ENCODE results near the gene DDX31.

Gene DDX31

DNA sequence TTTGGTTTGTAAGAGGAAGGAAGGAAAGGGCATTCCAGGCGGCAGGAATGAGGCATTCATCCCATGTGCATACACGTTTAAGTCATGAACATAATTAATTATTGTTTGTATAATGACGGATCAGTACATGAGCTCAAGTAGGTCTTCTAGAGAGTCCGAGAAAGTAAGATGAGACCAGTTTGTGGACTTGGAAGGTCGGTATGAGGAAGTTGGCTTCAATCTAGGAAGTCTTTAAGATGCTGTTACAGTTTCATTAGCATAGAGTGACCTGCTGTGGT, 2.6 kb upstream of the DDX31 start:
- DNase-seq (ENCODE audit: low spot score) = no peak

GRCh38 chr9:132671620-132672412, 2.0 kb upstream of the DDX31 start:
- DNase-seq (ENCODE audit: low spot score) = peak; percentile 23

DNA sequence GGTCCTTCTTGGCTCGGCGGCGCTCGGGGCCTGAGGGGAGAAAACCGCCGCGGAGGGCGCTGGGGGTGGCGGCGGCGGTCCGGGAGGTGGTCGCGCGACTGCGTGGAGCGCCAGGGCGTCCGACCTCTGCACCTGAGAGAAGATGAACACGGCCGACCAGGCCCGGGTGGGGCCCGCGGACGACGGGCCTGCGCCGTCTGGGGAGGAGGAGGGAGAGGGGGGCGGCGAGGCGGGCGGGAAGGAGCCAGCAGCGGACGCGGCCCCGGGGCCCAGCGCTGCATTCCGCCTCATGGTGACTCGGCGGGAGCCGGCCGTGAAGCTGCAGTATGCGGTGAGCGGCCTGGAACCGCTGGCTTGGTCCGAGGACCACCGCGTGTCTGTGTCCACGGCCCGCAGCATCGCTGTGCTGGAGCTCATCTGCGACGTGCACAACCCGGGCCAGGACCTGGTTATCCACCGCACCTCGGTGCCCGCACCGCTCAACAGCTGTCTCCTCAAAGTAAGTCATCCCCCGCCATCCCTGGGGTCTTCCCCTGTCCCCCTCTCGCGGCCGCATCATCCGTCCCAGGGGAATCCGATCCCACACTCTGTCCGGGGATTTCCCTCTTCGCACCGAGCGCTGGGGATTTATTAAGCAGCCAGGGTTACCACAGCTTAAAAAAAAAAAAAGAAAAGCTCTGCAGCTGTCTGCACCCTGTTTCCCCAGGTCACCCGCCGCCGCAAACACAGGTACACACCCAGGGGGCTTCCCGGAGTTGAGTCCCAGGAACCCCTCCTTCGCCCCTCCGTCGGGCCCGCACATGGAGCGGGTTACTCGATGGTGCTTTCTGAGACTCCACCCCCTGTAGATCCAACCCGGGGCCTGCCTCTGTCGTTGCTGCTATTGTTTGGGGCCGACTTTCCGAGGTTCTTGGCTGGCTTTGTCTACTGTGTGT, 941 bp upstream of the DDX31 start, which contains the start of gene GTF3C4:
Gene GTF3C4 (plus strand): TSS at position 8 of the 935 bp plus-strand sequence. CDS start 135 bp downstream, at position 143.
- DNase-seq (ENCODE audit: low spot score) = peak; percentile 30

DNA sequence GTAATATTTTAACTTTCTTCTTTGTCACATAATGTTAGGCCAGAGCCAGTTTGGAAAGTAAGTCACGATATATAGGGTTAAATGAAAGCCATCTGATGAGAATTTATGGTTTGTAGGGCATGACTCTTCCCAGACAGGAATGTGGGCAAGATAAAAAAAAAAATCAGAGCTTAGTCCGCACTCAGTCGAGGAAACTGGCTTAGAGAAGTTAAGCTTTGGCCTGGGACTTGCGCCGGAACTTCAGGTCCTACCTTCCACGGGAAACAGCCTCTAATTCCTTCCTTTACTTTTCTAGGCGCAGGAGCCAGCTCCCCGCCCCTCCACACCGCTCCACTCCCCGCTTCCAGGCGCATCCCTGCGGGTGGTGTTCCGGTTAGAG, 475 bp downstream of the DDX31 start:
- no peak for DNase-seq (ENCODE audit: low spot score)

DNA sequence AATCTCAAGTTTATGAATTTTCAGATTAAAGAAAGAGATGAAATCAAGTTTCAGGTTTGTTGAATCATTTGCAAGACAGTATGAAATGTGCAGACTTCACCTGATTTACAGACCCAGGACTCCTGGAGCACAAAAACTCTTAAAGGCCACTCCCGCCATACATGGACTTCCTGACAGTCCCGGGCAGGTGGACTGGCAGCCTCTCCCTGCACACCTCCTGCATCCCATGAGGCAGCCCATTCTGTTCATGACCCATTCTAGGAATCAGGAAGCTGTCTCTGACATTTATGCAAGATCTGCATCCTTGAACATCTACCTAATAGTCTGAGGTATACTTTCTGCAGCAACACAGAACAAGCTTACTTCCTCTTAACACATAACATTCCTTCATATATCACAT, 5.9 kb downstream of the DDX31 start:
- no peak for DNase-seq (ENCODE audit: low spot score)

DNA sequence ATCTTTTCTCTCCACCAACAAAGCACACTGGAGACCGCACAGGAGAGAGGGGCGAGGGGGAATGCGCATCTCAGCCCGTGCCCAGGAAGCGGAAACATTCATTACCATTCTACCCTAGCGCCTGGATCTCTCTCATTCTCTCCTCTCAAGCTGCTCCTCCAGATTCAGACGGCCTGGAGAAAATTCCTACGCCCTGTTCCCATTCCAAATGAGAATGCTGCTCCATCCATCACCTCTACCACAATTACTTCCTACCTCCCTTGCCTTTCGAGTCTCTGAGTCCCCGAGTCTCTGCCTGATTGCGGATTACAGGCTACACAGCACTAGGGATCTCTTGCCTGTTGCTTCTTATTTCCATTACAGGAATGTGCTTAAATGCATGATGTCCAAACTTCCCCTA, 6.7 kb downstream of the DDX31 start:
- no peak for DNase-seq (ENCODE audit: low spot score)

DNA sequence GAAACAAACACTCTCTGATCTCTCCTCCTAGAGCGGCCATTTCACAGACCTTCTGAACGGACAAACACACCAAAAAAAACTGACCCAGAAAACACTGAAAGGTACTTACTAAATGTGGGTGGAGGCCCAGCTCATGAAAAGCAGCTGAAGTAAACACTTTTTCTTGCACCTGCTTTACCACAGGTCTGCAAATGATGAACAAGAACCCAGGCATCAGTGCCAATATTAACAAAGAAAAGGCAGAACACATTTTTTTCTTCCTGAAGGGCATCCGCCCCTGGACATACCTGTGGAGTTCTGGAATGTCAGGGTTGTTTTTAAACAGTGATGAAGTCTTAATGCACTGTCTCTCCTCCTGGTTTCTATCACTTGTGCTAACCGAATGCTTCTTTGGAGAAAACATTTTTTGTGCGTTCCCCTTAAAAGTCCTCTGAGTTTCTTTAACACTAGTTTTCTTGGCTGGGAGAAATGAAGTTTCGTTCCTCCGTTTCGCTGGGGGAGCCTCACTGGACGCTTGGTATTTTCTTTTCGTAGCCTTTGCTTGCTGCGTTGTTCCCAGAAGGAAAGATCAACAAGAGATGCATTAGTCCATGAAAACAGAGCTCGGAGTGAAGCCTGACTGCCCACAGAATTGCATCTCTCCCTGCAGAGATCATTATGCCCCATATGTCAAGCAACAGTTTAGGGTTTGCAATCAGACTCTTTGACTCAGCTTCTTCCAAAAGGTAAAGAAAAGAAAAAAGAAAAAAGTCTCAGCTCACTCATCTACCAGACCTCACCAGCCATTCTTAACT, 7.4 kb downstream of the DDX31 start:
- DNase-seq (ENCODE audit: low spot score) = no peak

DNA sequence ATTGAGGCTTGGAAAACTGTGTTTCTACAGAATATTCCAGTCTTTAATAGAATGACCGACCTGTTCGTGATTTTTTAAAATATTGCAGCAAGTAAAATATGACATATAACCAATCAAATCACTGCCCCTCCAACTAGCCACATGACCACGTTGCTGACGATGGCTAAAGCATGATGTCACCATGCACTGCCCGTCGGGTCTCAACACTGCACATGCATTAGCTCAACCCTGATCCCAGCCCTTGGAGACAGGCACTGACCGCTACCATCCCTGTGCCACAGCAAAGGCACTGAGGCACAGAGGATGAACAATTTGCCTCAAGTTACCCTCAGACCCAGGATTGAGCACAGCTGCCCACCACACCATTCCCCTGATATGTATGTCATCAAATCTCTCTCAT, 13.5 kb downstream of the DDX31 start:
- no peak for DNase-seq (ENCODE audit: low spot score)

DNA sequence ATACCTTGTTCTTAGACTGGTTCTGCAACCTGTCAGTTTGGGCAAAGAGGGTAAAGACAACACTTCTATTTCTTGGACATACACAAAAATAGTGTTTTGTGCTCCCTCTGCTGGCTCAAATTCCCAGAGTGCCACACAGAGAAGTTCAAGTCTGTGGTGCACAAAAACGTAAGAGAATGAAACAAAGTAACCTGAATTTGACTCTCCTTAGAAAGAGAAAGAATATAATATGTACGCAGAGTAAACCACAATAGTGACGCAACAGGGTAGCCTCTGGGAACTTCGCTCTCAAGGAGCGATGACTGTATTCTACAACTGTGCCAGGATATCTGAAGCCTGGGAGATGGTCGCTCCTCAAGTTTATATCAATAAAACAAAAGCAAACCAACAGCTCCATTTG, 18.5 kb downstream of the DDX31 start:
- no peak for DNase-seq (ENCODE audit: low spot score)

- no peak for DNase-seq (ENCODE audit: low spot score)
These were observed 21.1 kb downstream of the DDX31 start for GRCh38 chr9:132648685-132649084.

DNA sequence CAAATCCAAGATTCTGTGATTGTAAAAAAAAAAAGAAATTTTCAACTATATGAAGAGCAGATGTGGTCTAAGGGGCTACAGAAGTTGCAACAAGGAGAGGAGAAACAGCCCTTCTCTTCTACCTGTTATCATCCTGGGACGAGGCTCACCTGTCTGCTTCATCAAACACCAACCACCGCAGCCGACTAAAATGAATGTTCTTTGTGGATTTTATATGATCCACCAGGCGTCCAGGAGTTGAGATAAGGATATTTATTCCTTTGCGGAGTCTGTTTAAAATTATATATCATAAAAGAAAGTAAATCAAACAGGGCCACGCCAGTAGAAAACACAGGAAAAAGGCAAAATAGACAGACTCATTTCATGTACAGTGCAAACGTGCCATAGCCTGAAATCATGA, 21.5 kb downstream of the DDX31 start:
- no peak for DNase-seq (ENCODE audit: low spot score)

GRCh38 chr9:132647806-132648205, 22.0 kb downstream of the DDX31 start:
- DNase-seq (ENCODE audit: low spot score) = no peak

DNA sequence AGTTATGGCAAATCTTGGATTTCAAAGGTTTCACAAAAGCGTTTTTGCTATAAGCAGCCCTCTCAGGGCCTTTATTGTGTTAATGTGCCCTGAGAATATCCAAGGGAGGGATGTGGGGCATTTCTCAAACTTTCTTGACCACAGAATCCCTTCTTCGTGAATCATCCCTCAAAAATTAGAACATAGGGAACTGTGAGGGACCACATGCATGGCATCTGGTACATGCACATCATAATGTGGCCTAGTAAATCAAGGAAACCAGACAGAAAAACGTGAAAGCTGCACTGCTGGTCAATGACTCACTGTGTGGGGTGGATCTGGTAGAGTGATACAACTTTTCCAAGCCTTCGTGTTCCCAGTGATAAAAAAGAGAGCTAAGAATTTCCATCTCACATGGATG, 22.4 kb downstream of the DDX31 start:
- no peak for DNase-seq (ENCODE audit: low spot score)

DNA sequence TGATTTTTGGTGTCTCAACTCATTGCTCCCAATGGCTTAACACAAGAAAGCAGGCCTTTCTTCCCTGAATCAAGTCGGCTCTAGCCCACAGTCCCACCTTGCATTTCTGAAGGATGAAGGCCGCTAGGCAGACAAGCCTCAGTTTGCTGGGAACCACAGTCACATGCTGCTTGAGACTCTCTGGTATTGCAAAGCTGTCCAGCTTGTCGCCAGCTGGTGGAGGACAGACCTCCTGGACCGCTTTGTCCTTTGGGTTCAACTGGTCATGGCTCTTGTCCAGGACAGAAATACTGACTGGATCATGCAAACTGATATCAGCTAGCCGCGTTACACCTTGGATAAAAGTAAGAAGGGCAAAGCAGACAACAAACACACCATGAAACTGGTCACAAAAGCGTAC, 23.1 kb downstream of the DDX31 start:
- no peak for DNase-seq (ENCODE audit: low spot score)

GRCh38 chr9:132645711-132646110, 24.1 kb downstream of the DDX31 start:
- no peak for DNase-seq (ENCODE audit: low spot score)

GRCh38 chr9:132645306-132645705, 24.5 kb downstream of the DDX31 start:
- no peak for DNase-seq (ENCODE audit: low spot score)

DNA sequence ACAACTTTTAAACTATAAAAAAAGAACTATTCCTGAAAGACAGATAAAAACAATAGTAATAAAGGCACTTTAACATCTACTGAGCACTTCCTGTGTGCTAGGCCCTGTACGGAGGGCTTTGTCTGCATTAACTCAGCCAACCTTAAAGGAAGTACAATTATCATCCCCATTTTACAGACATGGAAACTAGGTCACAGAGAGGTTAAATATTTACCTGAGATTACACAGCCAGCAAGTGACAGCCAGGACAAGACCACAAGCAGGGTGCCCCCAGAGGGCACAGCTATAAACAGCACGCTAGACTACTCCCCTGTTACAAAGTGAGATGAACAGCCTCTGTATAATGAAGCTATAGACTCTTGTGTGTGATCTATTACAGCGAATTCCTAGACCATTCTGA, 25.5 kb downstream of the DDX31 start:
- no peak for DNase-seq (ENCODE audit: low spot score)

GRCh38 chr9:132641216-132641615, 28.6 kb downstream of the DDX31 start:
- DNase-seq (ENCODE audit: low spot score) = no peak

GRCh38 chr9:132639322-132639721, 30.5 kb downstream of the DDX31 start:
- DNase-seq (ENCODE audit: low spot score) = no peak

- no peak for DNase-seq (ENCODE audit: low spot score)
These were observed 31.5 kb downstream of the DDX31 start for GRCh38 chr9:132638240-132638639.

GRCh38 chr9:132637801-132638200, 32.0 kb downstream of the DDX31 start:
- DNase-seq (ENCODE audit: low spot score) = no peak

GRCh38 chr9:132637351-132637750, 32.4 kb downstream of the DDX31 start:
- no peak for DNase-seq (ENCODE audit: low spot score)

DNA sequence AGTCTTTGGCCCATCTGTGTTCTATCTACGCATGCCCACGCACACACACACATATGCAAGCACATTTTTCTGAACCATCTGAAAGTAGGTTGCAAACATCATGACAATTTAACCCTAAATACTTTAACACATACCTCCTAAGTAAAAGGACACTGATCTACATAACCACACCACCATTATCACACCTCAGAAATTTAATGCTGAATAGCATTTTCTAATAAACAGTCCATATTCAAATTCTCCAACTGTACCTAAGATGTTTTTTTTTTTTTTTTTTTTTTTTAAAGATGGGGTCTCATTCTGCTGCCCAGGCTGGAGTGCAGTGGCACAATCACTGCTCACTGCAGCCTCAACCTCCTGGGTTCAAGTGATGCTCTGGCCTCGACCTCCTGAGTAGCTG, 35.5 kb downstream of the DDX31 start:
- no peak for DNase-seq (ENCODE audit: low spot score)
